Measurements from ENCODE around the gene NCK1. TPM values are rescaled to one million over a fixed set of nuclear protein-coding genes. Genes with fewer than 3 reads are reported as not detected.
A peak's percentile ranks its signal among the peaks of the same experiment; 100 is the strongest.

The NCK1 gene
- total RNA-seq, 2 experiments from 2014 or later, result 24.9 to 38.1 TPM

DNA sequence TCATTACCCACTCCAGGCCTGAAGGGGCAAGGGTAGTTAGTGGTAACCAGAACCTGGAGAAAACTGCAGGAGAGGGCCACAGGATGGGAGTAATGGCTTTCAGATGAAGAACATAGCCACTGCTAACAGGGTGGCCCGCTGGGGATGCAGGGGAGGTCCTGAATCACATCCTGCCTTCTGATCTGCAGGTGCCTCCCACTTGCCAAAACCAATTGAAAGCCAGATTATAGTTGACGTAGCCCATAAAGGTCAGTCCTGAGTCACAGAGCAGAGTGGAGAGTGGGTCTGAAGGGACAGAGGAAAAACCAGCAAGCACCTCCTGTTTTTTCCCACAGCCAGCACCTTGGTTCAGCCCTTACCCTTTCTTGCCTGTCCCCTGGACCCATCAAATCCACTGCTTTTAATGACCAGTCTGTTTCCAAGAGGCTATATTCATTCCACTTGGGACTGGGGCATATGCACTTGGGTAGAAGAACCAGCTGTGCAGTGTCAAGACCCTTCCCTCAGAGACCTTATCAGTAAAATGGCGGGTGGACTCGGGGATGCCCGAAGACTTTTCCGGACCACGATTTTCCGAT is 43.7 kb upstream of the NCK1 start:
- CTCF ChIA-PET (ENCODE audit: unreplicated experiment), result no interaction called here
- POLR2A ChIA-PET, result interaction anchor here (0.9 kb wide), 1 partner anchor 205 kb away, joined by 3 read pairs; no protein-coding TSS in a partner anchor
- DNase-seq (ENCODE audit: low spot score), result peak; percentile 46
- Histone ChIP-seq H3K27ac (ENCODE audit: low read depth, low read length, poor library complexity, severe bottlenecking) (no peak overlapping the region), H3K9me2 (ENCODE audit: insufficient read depth, low read length) (no peaks in the 10 kb centered on the region), H4K20me1 (ENCODE audit: insufficient read depth, low read length) (no peaks in the 10 kb centered on the region), H3K4me2 (ENCODE audit: low read length) (peak overlapping the region; percentile 70), H3K36me3 (ENCODE audit: insufficient read depth, low read length) (no peaks in the 10 kb centered on the region), H3K79me2 (ENCODE audit: insufficient read depth, low read depth, low read length) (no peaks in the 10 kb centered on the region), H2AFZ (ENCODE audit: low read length) (peak overlapping the region; percentile 58), H3K9me3 (ENCODE audit: low read length) (no peaks in the 10 kb centered on the region), H3K4me1 (ENCODE audit: insufficient read depth, low read length, poor library complexity, severe bottlenecking) (peaks cover 11% of the 10 kb centered on the region), H3K4me3 (ENCODE audit: low read depth, low read length, poor library complexity, severe bottlenecking) (peak overlapping the region; percentile 63)
- BruUV-seq (replicated peaks), result no TSS peak
- intact Hi-C loops (cut with micrococcal nuclease; ENCODE audit: unreplicated experiment), result loop anchor here (5.0 kb wide), 1 partner anchor 194 kb away; no protein-coding TSS in a partner anchor
- TF ChIP-seq, protein P1, sequence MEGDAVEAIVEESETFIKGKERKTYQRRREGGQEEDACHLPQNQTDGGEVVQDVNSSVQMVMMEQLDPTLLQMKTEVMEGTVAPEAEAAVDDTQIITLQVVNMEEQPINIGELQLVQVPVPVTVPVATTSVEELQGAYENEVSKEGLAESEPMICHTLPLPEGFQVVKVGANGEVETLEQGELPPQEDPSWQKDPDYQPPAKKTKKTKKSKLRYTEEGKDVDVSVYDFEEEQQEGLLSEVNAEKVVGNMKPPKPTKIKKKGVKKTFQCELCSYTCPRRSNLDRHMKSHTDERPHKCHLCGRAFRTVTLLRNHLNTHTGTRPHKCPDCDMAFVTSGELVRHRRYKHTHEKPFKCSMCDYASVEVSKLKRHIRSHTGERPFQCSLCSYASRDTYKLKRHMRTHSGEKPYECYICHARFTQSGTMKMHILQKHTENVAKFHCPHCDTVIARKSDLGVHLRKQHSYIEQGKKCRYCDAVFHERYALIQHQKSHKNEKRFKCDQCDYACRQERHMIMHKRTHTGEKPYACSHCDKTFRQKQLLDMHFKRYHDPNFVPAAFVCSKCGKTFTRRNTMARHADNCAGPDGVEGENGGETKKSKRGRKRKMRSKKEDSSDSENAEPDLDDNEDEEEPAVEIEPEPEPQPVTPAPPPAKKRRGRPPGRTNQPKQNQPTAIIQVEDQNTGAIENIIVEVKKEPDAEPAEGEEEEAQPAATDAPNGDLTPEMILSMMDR (conservative IDR thresholded peaks at IDR 0.05; ENCODE audit: low read length), result no peak
- no peak for TF ChIP-seq EZH2phosphoT487 (IDR thresholded peaks at IDR 0.05; ENCODE audit: borderline replicate concordance, low read depth, low read length)

DNA sequence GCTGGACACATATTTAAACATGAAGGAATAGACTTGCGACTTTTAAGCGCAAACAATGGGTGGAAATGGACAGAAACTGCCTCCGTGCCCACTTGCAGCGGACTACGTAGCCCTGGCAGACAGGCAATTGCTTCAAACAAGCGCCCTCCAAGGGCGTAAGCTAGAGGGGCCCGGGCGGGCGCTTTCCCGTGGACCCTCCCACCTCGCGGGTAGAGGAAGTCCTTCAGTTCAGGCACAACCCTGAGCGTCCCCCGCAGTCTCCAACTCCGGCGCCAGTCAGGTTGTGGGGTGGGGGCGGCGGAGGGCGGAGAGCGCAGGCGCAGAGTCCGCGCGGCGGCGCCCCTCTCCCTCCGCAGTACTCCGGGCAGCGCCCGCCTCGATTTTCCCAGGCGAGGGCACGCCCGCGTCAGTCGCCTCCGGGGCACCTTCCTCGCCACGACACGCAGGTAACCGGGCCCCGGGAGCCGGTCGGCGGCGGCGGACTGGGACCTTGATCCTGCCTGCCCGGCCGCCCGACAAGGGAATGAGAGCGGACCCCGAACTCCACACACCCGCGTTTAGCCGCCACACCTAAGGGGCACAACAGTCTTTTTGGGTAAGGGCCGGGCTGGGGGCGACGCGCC is 43.1 kb upstream of the NCK1 start, which contains the start of gene SLC35G2:
Gene SLC35G2, plus strand, starts transcription at position 358 of the 623 bp plus-strand sequence. CDS start 35,335 bp downstream, outside the sequence.
- ChIA-PET POLR2A (no interaction called here), CTCF (ENCODE audit: unreplicated experiment) (no interaction called here)
- no peak for TF ChIP-seq EZH2phosphoT487 (IDR thresholded peaks at IDR 0.05; ENCODE audit: borderline replicate concordance, low read depth, low read length)
- TF ChIP-seq, protein P1 (conservative IDR thresholded peaks at IDR 0.05; ENCODE audit: low read length), result no peak
- intact Hi-C loops (cut with micrococcal nuclease; ENCODE audit: unreplicated experiment), result loop anchor here (5.0 kb wide), 1 partner anchor 193 kb away; no protein-coding TSS in a partner anchor
- Histone ChIP-seq H2AFZ (ENCODE audit: low read length) (peak within 1 kb of the TSS; percentile 58), H3K4me1 (ENCODE audit: insufficient read depth, low read length, poor library complexity, severe bottlenecking) (peaks cover 11% of the 10 kb centered on the region), H3K4me2 (ENCODE audit: low read length) (peak within 1 kb of the TSS; percentile 70), H3K79me2 (ENCODE audit: insufficient read depth, low read depth, low read length) (no peaks in the 10 kb centered on the region), H3K9me3 (ENCODE audit: low read length) (no peaks in the 10 kb centered on the region), H3K4me3 (ENCODE audit: low read depth, low read length, poor library complexity, severe bottlenecking) (peak within 1 kb of the TSS; percentile 63), H4K20me1 (ENCODE audit: insufficient read depth, low read length) (no peaks in the 10 kb centered on the region), H3K36me3 (ENCODE audit: insufficient read depth, low read length) (no peaks in the 10 kb centered on the region), H3K27ac (ENCODE audit: low read depth, low read length, poor library complexity, severe bottlenecking) (no peak within 1 kb of the TSS), H3K9me2 (ENCODE audit: insufficient read depth, low read length) (no peaks in the 10 kb centered on the region)
- peak; percentile 29 for DNase-seq (ENCODE audit: low spot score)
- BruUV-seq (replicated peaks), result no TSS peak

DNA sequence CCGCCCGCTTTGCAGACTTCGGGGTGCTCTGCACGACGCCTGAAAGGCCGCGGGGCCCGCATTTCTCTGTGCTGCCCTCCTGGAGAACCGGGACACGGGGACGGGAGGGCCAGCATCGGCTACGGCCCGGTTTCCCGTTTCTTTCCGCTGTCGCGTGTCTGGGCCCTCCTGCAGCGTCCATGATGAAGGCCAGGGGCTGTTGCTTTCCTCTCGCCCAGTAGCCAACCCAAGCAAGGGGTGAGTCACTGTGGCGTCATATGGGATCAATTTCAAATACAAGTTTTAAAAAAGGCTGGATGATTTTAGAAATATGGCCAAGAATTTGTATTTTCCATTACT is 42.6 kb upstream of the NCK1 start:
- BruUV-seq (replicated peaks), result no TSS peak

More for the DNA sequence above, 42.6 kb upstream of the NCK1 start:
- H3K36me3 ChIP-seq (ENCODE audit: insufficient read depth, low read length), result no peaks in the 10 kb centered on the region
- peaks cover 11% of the 10 kb centered on the region for H3K4me1 ChIP-seq (ENCODE audit: insufficient read depth, low read length, poor library complexity, severe bottlenecking)
- H4K20me1 ChIP-seq (ENCODE audit: insufficient read depth, low read length), result no peaks in the 10 kb centered on the region
- TF ChIP-seq, protein P1 (conservative IDR thresholded peaks at IDR 0.05; ENCODE audit: low read length), result no peak
- peak; percentile 97 for TF ChIP-seq EZH2phosphoT487 (IDR thresholded peaks at IDR 0.05; ENCODE audit: borderline replicate concordance, low read depth, low read length)
- CTCF ChIA-PET (ENCODE audit: unreplicated experiment), result no interaction called here
- intact Hi-C loops (cut with micrococcal nuclease; ENCODE audit: unreplicated experiment), result loop anchor here (5.0 kb wide), 1 partner anchor 193 kb away; no protein-coding TSS in a partner anchor
- no peak for DNase-seq (ENCODE audit: low spot score)
- H3K79me2 ChIP-seq (ENCODE audit: insufficient read depth, low read depth, low read length), result no peaks in the 10 kb centered on the region
- H3K27ac ChIP-seq (ENCODE audit: low read depth, low read length, poor library complexity, severe bottlenecking), result no peak overlapping the region
- H3K4me2 ChIP-seq (ENCODE audit: low read length), result peak overlapping the region; percentile 70
- H3K9me2 ChIP-seq (ENCODE audit: insufficient read depth, low read length), result no peaks in the 10 kb centered on the region
- no peaks in the 10 kb centered on the region for H3K9me3 ChIP-seq (ENCODE audit: low read length)
- peak overlapping the region; percentile 58; the same call in 1 of the 2 replicates for H2AFZ ChIP-seq (ENCODE audit: low read length)
- POLR2A ChIA-PET, result no interaction called here
- peak overlapping the region; percentile 63 for H3K4me3 ChIP-seq (ENCODE audit: low read depth, low read length, poor library complexity, severe bottlenecking)

Data from OCI-LY7 (cell line).